Activated CD4-positive, CD25-positive, alpha-beta regulatory T cell treated with anti-CD3 and anti-CD28 coated beads, Interleukin-2, amount 50 U/mL, for 16 hours (primary cell): Measurements from ENCODE around the gene ERBB4.
"Not testable (repeated sequence)": the region's sequence is repeated elsewhere in the genome, so short reads cannot be mapped to it uniquely, and the experiment has no call there.

Experiments
- DNase-seq: peaks from one replicate; pipeline ENCODE4 v3.0.0-alpha.2; 2020; ENCODE audit warnings: low read depth, low spot score

Gene ERBB4

DNA sequence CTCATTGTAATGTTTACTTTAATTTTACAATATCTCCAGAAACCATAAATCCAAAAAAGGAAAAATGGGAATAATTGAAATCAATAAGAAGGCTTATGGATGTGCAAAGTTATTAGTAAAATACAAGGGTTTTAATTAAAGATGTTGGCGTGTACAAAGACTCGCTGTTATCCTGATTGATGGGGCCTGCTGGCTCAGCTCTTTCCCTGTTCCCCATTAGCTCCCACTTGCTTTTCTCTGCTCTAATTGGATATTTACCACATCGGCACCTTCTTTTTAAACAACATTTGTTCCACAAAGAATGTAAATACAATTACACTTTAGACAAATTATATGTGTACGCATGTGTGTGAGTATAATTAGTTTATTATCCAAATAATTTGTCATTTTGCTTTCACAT lies 796.6 kb downstream of the ERBB4 start:
- no peak for DNase-seq

GRCh38 chr2:211737282-211737681 lies 801.3 kb downstream of the ERBB4 start:
- no peak for DNase-seq

DNA sequence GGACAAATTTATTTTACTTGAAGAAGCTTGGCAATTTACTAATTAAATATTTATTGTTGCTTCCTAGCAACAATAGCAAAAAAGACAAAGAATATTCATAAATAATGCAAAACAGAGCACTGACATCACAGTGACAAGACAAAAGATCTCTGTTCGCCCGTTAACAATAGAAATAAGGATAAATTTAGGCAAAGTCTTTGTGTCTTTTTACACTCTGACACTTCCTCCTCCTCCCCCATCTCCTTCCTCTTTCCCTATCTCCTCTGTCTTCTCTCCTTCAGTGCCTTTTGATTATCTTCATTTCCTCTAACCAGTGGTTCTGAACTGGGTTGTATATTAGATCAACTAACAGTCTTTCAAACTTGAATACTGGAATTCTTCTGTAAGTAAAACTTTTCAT lies 808.4 kb downstream of the ERBB4 start:
- DNase-seq: no peak

DNA sequence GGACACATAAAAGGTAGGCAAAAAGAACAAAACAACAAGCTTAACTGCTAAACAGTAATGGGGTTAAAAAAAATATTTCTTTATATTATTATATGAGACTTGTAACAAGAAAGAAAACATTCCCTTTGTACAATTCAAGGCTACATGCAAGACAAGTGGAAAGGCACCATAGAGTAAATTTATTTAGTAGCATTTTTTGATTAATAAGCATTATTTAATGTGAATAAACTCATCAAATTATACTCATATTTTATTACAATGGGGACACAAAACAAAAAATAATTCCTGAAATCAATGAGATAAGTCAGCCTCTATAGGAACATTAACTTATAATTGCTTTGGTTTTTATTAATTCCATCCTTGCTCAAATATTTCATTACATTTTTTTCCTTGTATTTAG lies 809.2 kb downstream of the ERBB4 start:
- no peak for DNase-seq

DNA sequence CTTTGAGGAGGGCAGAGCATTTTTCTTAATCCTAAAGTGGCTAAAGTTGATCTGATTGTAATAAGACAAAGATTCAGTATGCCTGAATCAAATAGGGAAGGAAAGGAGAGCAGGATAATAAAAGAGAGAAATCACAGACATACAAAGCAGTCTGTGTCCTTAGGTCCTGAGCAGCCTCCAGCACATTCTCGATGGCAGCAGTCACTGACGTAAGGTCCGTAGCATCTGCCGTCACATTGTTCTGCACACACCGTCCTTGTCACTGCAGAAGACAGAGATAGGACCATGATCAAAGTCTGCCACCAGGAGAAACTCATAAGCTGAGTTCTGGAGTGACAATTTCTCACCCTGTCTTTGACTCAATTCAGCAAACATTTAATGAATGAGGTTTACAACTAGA lies 813.7 kb downstream of the ERBB4 start:
- no peak for DNase-seq

DNA sequence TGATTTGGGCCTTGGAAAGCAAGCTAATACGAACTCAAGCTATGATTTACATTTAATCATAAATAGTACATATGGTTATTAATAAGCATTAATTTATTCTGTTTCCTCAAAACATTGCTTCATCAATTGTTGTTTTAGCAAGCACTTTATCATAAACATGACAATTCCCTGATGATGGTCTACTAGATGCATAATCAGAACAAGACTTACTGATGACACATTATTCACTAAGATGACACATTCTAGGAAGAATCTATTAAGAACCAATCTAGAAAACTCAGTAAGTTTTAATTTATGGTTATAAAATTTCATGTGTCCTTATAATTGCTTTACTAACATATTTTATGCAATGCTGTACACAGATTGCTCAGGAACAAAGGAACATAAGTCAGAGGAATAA lies 815.2 kb downstream of the ERBB4 start:
- no peak for DNase-seq

- DNase-seq: no peak
These were observed 815.7 kb downstream of the ERBB4 start for GRCh38 chr2:211722928-211723327.

- DNase-seq: not testable (repeated sequence)
These were observed 816.7 kb downstream of the ERBB4 start for GRCh38 chr2:211721874-211722273.

DNA sequence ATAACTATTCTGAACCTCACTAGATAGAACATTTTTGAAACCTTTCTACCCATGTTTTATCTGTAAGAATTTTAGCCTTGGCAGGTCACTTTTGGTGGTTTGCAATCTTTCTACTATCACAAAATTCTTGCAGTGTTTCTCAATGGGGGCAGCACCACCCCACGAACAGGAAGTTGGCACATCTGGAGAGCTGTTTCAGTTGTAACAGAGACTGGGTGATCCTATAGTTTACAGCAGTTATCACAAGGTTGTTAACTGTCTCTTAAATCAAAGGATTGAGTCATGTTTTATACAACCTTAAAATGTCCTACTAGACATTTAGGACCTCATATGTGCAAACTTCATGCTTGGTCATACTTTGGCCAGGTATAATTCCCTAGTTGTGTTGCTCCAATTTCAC lies 829.2 kb downstream of the ERBB4 start:
- DNase-seq: no peak

DNA sequence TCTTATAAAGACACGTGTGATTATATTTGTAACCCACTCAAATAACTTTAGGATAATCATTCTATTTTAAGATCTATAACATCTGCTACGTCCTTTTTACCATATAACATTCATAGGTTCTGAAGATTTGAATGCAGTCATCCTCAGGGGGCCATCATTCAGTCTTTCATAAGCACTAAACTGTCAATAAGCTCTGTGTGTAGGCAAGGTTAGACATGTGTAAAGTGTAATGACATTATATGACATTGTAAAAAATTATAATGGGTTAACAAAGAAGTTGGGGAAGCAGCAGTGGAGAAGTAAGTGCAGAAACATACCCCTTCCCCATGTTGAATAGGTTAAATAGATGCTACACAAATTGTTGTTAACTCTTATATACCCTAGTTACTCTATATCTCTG lies 845.9 kb downstream of the ERBB4 start:
- no peak for DNase-seq

DNA sequence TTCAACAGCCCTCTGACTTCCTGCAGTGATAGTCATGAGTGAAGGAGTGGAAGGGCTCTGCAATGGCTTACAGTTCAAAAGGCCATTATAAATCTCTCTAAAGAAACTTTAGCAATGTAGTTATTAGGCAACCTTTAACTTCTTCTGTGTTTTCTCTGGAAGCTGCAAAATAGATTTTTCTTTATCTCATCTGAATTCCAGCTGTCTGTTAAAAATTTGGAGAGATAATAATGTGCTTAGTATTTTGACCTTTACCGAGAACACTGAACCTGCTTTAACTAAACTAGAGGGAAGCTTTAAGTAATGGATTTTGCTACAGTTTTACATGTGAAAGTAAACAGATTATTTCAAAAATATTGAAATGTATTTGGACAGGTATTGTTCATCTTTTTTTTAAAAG lies 847.9 kb downstream of the ERBB4 start:
- DNase-seq: no peak

DNA sequence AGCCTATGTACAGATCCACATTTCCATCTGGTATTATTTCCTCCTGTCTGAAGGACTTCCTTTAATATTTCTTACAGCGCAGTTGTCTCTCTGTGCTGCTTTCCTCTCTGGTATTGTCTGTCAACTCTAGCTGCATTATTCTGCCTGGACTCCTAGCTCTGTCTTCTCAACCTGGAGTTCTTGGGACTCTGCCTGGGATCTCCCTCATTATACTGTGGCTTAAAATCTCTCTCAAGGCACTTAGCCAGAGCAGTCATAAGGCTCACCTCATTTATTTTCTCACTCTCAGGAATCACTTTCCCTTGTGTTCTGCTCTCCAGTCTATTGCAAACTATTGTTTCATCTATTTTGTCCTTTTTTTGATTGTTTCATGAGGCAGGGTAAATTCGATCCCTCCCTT lies 850.4 kb downstream of the ERBB4 start:
- no peak for DNase-seq

GRCh38 chr2:211674715-211675114 lies 863.9 kb downstream of the ERBB4 start:
- DNase-seq: no peak

DNA sequence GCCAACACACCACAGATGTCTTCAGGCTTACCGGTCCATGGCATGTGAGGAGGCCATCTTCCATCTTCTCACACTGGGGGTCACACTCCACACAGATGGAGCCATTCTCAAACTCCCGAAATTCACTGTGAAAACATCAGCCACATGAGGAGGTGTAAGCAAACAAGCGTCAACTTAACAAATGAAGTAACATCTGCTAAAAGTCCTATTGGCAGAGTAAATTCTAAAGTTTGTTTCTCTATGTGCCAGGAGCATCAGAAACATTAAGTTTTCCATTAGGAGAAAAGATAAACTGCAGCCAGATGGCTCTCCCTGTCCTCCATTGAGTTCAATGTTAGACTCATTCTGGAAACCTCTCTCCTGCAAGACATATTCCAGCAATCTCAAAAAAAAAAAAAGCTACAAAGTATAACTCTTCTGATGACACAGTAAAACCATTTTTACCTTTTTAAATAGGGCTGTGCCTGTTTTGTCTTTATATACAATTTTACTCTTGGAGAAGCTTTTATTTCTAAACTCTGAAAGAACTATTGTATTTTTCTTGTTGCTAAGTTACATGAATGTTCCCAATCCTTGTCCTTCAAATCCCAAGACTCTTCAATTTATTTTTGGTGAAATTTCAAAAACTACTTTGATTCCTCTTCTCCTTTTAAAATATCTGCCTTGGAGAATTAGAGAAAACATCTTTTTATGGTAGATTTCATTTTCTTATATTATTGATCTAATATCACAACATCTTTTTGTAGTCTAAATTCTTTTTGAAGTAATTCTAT lies 865.3 kb downstream of the ERBB4 start:
- DNase-seq: no peak

GRCh38 chr2:211671977-211672376 lies 866.6 kb downstream of the ERBB4 start:
- no peak for DNase-seq

DNA sequence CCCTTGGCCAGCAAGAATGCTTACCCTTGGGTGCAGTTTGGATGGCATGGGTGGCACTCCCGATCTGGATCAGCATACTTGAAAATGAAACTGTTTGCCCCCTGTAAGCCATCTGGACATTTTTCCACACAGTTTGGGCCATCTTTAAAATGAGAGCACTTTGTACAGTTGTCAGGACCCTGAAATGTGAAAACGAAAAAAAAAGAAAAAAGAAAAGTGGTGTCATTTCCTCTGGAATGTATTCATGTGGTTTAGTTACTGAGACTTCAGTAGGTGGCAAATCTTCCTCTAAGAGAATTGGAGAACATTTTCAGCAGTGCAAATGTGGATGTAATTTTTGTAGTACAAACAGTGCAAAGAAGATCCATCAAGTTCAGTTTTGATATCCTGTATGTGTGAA lies 873.3 kb downstream of the ERBB4 start:
- DNase-seq: no peak

DNA sequence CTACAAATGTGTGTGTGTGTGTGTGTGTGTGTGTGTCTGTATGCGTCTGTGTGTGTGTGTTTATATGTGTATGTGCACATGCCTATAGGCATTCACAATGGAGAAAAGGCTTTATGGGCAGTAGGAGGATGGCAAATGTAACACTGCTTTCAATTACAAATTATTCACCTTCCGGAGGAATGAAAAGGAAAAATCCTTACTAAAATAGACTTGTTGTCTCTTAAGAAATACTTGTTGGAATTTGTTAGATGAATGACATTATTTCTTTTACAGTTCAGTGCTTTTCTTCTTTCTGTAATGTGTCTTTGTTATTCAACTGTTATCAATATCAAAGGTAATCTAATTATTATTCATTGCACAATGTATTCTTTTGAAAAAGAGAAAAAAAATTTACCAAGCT lies 874.3 kb downstream of the ERBB4 start:
- no peak for DNase-seq

GRCh38 chr2:211654211-211654780 lies 884.3 kb downstream of the ERBB4 start:
- no peak for DNase-seq

GRCh38 chr2:211652327-211652726 lies 886.3 kb downstream of the ERBB4 start:
- no peak for DNase-seq

DNA sequence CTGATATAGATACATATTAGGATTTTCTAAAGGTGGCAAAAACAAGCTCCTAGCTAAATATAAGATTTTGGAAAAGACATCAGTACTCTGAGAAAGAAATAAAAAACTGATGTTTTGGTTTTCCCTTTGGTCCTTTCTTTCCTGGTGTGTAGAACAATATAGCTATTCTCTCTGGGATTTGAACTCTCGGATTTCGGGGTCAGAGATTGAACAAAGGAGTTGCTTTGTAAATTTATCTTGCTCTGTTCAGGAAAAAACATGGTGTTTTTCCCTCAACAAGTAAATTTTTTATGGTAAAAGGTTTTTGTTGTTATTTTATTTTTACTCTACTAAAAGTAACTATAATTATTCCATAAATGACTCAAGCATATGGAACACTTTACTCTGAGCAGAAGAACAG lies 889.3 kb downstream of the ERBB4 start:
- no peak for DNase-seq

GRCh38 chr2:211631503-211631902 lies 907.1 kb downstream of the ERBB4 start:
- DNase-seq: no peak

DNA sequence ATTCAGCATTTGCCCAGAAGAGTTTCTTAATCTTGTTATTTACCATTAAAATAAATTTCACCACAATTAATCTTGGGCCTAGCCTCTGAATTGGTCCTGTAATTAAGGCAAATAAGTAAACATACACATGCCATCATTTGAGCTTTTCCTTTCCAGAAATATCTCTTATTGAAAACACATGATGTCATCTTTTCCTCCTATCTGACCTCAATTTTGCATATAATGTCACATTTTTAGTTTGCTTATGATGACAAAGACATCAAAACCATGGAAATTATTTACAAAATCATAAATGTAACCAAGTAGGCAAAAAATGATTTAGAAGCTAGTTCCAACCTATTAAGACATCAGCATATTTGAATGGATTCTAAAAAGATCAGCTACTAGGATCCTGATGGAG lies 915.5 kb downstream of the ERBB4 start:
- no peak for DNase-seq

DNA sequence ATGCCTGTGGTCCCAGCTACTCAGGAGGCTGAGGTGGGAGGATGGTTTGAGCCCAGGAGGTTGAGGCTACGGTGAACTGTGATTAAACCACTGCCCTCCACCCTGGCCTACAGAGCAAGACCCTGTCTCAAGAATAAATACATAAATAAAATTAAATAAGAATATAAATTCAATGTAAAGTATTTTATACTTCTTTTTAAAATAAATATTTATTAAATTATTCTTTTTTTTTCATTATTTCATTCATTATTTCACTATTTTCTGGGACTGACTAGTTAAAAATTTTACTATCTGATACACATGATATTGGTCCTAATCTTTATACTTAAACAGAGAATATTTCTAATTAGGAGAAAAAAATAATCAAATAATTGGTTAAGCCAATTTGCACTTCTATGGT lies 917.6 kb downstream of the ERBB4 start:
- DNase-seq: no peak

DNA sequence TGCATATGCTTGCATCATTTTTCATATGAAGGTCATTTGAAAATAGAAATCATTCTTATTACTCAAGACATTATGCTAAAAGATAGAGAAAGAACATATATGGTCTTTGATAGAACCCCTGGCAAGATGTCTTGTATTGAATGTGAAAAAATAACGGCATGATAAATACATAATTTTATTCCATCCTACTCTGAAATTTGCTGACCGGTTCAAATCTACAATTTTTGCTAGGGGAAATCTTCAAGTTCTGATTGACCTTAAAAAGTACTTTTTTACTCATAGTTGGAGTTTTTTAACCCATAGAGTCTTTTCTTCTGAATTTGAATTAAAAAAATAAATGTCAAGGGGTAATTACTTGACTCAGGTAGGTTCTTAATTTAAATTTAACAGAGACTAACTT lies 920.8 kb downstream of the ERBB4 start:
- no peak for DNase-seq
